SK-N-MC (cell line): Measurements from ENCODE around the gene ESPNL.

Source experiments
- EZH2 ChIP-seq: fragments of 200-600 bp; sonication (generic); IDR thresholded peaks from one replicate; pipeline ENCODE4 v1.6.1; 2017; ENCODE audit warnings: antibody characterized with exemption
- FOXP2 ChIP-seq: optimal IDR thresholded peaks from 2 replicates; pipeline ENCODE3; 2011; ENCODE audit warnings: mild to moderate bottlenecking, moderate library complexity; ENCODE audit not compliant: insufficient read depth; ENCODE audit errors: extremely low read length, control extremely low read depth
- POLR2AphosphoS5 ChIP-seq: IDR thresholded peaks from 2 replicates; pipeline ENCODE4 v1.6.1; 2012; ENCODE audit warnings: mild to moderate bottlenecking, low read depth, low read length, borderline replicate concordance

GRCh38 chr2:238130111-238130695 lies 30.1 kb downstream of the ESPNL start:
- TF ChIP-seq POLR2AphosphoS5 (no peak), FOXP2 (no peak), EZH2 (no peak)
